Transverse colon (tissue), 4 donors: ENCODE results near the gene DYNC1LI2. TPM values are rescaled to one million over a fixed set of nuclear protein-coding genes. Genes with fewer than 3 reads are reported as not detected.

Experiments used
- DNase-seq: peaks from one replicate; pipeline ENCODE4 v3.0.0-alpha.2; 2019
- H3K27ac ChIP-seq, 4 donors: fragments of 200-600 bp; sonication (generic); 2 replicates each; pipeline ENCODE4 v1.5.1; 2016 to 2018; ENCODE audit warnings: inconsistent platforms in 4 of 4
- H3K27me3 ChIP-seq: fragments of 200-600 bp; sonication (generic); 2 replicates; pipeline ENCODE4 v1.5.1; 2017; ENCODE audit warnings: inconsistent platforms
- H3K36me3 ChIP-seq, 4 donors: fragments of 200-600 bp; sonication (generic); 2 replicates each; pipeline ENCODE4 v1.5.1; 2017 to 2019; ENCODE audit warnings: inconsistent platforms in 4 of 4
- H3K4me1 ChIP-seq, 4 donors: fragments of 200-600 bp; sonication (generic); 2 replicates each; pipeline ENCODE4 v1.5.1; 2017 to 2020; ENCODE audit warnings: inconsistent platforms in 4 of 4
- H3K4me3 ChIP-seq, 4 donors: fragments of 200-600 bp; sonication (generic); 1 replicate in 1 of 4; 2 replicates in 3 of 4; pipeline versions ENCODE4 v1.5.1 to v1.6.1; 2017 to 2019; ENCODE audit warnings: inconsistent platforms in 4 of 4
- H3K9me3 ChIP-seq, 2 donors: fragments of 200-600 bp; sonication (generic); 2 replicates each; pipeline ENCODE4 v1.5.1; 2017 to 2019; ENCODE audit warnings: inconsistent platforms in 2 of 2
- EP300 ChIP-seq: sonication (generic); formaldehyde crosslinking; IDR thresholded peaks from one replicate; pipeline ENCODE4 v1.6.1; 2017; ENCODE audit warnings: antibody characterized with exemption, low read depth
- POLR2A ChIP-seq: fragments of 450-650 bp; IDR thresholded peaks from one replicate; pipeline ENCODE4 v1.6.1; 2016; ENCODE audit warnings: antibody characterized with exemption, mild to moderate bottlenecking, moderate library complexity
- POLR2AphosphoS5 ChIP-seq, 3 donors: sonication (generic); formaldehyde crosslinking; IDR thresholded peaks; one replicate each; pipeline ENCODE4 v1.6.1; 2016; ENCODE audit warnings: antibody characterized with exemption in 3 of 3
- WGBS, 2 donors: methylation state at CpG; one replicate each; pipeline ENCODE4 v1.1.5; 2018; ENCODE audit warnings: low coverage in 1 of 2; 5-methylcytosine and 5-hydroxymethylcytosine counted together
- in situ Hi-C, 4 donors: fragments of 200-750 bp; cut with MboI; loops; one replicate each; pipeline versions ENCODE4 v1.15.0 to v1.15.1; 2017; ENCODE audit warnings: low sequenced_read_pairs in 3 of 4, low pct_ligation_motif_present in 1 of 4, low pct_unique_long_range_greater_than_20kb in 1 of 4
- intact Hi-C: fragments of 100-400 bp; cut with DNase I; formaldehyde crosslinking; loops from one replicate; pipeline ENCODE4 v1.15.1; 2023; ENCODE audit warnings: low total_unique reads
- total RNA-seq, 4 donors: library from RNA; depleted of rRNA; stranded (reverse); fragments of >200 nt; gene quantifications; one replicate each; pipeline ENCODE4 v1.1.0, GENCODE V29; 2016
- TF ChIP-seq, protein P1 (sequence below), 5 experiments: fragments of 200-600 bp in 3 of 5; fragments of 450-650 bp in 2 of 5; sonication (generic) in 3 of 5; IDR thresholded peaks; 1 replicate in 2 of 5; 2 replicates in 3 of 5; pipeline ENCODE4 v1.5.1; 2016 to 2017; ENCODE audit warnings: antibody characterized with exemption in 5 of 5, inconsistent platforms in 3 of 5, mild to moderate bottlenecking in 2 of 5, moderate library complexity in 1 of 5

The DYNC1LI2 gene
- total RNA-seq, 4 donors from 2014 or later, result 199 to 393 (median 284) TPM

DNA sequence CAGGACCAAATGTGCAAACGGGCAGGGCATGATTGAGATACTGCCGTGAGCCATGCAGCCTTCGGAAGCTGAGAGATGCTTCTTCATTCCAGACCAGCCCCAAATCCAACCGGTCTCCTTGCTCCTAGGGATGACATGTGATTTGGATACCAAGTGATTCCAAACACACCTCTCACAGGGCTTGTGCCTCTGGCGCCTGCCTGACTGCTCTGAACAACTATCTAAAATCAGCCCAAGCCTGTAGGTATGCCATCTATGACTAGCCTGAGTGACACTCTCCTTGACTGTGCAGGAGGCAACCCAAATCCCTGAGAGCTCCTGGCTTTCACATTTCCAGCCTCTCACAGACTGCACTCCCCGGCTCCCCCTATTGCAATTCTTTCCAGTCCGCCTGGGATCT, 20.3 kb downstream of the DYNC1LI2 start:
- Histone ChIP-seq H3K4me3 (no peak overlapping the region), H3K9me3 (no peaks in the 10 kb centered on the region), H3K4me1 (peaks cover 0 to 12% (median 2%) of the 10 kb centered on the region in 4 donors), H3K27ac (no peak overlapping the region), H3K36me3 (peaks cover 0 to 76% (median 31%) of the 10 kb centered on the region in 4 donors), H3K27me3 (no peaks in the 10 kb centered on the region)
- intact Hi-C loops (no loop called here), in situ Hi-C loops (no loop called here)
- no peak for DNase-seq
- WGBS, 2 donors, result 83% methylated on average over 1 to 7 of the region's 7 CpGs
- TF ChIP-seq POLR2AphosphoS5 (IDR thresholded peaks at IDR 0.05) (no peak), POLR2A (no peak), EP300 (no peak)
- TF ChIP-seq, protein P1, sequence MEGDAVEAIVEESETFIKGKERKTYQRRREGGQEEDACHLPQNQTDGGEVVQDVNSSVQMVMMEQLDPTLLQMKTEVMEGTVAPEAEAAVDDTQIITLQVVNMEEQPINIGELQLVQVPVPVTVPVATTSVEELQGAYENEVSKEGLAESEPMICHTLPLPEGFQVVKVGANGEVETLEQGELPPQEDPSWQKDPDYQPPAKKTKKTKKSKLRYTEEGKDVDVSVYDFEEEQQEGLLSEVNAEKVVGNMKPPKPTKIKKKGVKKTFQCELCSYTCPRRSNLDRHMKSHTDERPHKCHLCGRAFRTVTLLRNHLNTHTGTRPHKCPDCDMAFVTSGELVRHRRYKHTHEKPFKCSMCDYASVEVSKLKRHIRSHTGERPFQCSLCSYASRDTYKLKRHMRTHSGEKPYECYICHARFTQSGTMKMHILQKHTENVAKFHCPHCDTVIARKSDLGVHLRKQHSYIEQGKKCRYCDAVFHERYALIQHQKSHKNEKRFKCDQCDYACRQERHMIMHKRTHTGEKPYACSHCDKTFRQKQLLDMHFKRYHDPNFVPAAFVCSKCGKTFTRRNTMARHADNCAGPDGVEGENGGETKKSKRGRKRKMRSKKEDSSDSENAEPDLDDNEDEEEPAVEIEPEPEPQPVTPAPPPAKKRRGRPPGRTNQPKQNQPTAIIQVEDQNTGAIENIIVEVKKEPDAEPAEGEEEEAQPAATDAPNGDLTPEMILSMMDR (IDR thresholded peaks at IDR 0.05), result no peak

DNA sequence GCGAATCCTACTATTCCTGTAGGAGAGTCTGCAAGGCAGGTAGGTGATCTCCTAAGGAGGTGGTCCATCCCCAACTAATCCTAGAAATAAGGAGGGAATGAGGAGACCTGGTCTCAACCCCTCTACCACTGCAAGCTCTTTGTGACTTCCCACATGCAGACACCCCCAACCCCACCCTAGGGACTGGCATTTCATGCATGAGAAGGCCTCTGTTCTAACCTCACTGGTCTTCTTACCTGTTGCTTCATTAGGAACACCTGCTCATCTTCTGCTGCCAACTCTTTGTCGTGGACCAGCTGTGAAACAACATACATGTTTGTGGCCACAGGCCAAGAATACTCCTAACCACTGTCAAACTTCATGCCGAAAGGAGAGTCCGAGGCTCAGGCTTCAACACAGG, 22.6 kb downstream of the DYNC1LI2 start:
- H3K9me3 ChIP-seq, result no peaks in the 10 kb centered on the region
- H3K36me3 ChIP-seq, result peaks cover 0 to 76% (median 32%) of the 10 kb centered on the region in 4 donors
- in situ Hi-C loops (no loop called here), intact Hi-C loops (loop anchor here (10.0 kb wide), 1 partner anchor 136 kb away; no protein-coding TSS in a partner anchor)
- DNase-seq, result no peak
- TF ChIP-seq POLR2A (no peak), POLR2AphosphoS5 (IDR thresholded peaks at IDR 0.05) (no peak), EP300 (no peak)
- 42 to 53% methylated on average over 2 to 4 of the region's 4 CpGs for WGBS, 2 donors
- H3K4me1 ChIP-seq, result peaks cover 0 to 12% (median 2%) of the 10 kb centered on the region in 4 donors
- no peaks in the 10 kb centered on the region for H3K27me3 ChIP-seq
- H3K4me3 ChIP-seq, result no peak overlapping the region
- peak overlapping the region in 1 of 4 donors; percentile 10 for H3K27ac ChIP-seq

DNA sequence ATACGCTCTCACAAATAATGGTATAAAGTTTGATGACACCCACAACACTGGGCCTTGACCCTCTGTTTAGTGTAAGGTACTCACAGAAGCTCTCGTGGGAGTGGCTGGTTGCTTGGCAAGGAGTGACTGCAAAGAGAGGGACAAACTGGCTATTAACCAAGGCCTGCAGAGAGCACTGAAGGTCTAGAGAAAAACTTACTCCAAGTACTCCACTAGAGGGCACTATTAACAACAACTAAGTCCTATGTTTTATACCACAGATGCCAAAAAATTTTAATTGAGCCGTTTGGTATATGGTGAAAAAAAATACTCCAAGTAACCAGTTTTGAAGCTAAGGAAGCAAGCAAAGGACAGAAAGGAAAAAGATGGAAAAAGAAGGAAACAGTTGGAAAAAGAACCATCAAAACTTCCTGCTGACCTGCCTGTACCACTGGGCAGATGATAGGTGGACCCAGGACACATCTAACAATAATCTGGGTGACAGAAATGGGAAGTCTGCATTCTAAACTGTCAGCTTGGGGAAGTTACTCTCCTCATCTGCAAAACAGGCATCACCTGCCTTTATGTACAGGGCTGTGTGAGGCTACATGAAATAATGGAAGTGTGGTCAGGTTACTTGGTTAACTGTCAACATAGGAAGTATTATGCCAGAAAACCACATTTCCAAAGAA, 23.2 kb downstream of the DYNC1LI2 start:
- WGBS, 2 donors, result 31 to 33% methylated on average over 3 of the region's 3 CpGs
- TF ChIP-seq, protein P1 (IDR thresholded peaks at IDR 0.05), result peak; percentile 64 to 74 (median 68)
- TF ChIP-seq POLR2A, result no peak

DNA sequence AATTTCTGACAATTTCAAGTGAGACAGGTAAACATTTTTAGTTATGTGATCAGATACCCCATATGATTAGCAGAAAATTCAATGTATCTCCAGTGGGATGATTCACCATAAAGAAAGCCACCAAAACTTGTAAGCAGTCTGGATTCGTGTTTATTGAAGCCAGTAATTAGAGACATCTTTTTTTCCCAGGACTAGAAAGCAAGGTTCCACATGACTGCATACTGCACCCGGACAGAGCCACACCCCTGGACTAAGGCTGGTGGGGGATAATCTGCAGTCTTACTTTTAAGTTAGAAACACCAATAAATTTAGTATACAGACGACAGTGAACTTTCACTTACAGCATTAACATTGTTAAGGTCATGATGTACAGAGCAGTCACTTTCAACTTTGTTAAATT, 30.6 kb downstream of the DYNC1LI2 start:
- Histone ChIP-seq H3K4me1 (no peaks in the 10 kb centered on the region), H3K36me3 (peaks cover 0 to 45% (median 18%) of the 10 kb centered on the region in 4 donors), H3K4me3 (no peak overlapping the region), H3K27me3 (no peaks in the 10 kb centered on the region), H3K9me3 (no peaks in the 10 kb centered on the region), H3K27ac (no peak overlapping the region)
- intact Hi-C loops (loop anchor here (10.0 kb wide), 1 partner anchor 144 kb away; no protein-coding TSS in a partner anchor), in situ Hi-C loops (no loop called here)
- TF ChIP-seq, protein P1 (IDR thresholded peaks at IDR 0.05), result no peak
- no peak for TF ChIP-seq POLR2AphosphoS5 (IDR thresholded peaks at IDR 0.05)
- TF ChIP-seq EP300, result no peak
- TF ChIP-seq POLR2A, result no peak
- 52 to 74% methylated on average over 3 of the region's 3 CpGs for WGBS, 2 donors
- no peak for DNase-seq

More for the DNA sequence above, 23.2 kb downstream of the DYNC1LI2 start:
- peaks cover 0 to 75% (median 32%) of the 10 kb centered on the region in 4 donors for H3K36me3 ChIP-seq
- peak overlapping the region in 1 of 4 donors; percentile 10 for H3K27ac ChIP-seq
- intact Hi-C loops (loop anchor here (10.0 kb wide), 1 partner anchor 137 kb away; no protein-coding TSS in a partner anchor), in situ Hi-C loops (no loop called here)
- no peaks in the 10 kb centered on the region for H3K27me3 ChIP-seq
- no peak overlapping the region for H3K4me3 ChIP-seq
- peaks cover 0 to 12% (median 2%) of the 10 kb centered on the region in 4 donors for H3K4me1 ChIP-seq
- H3K9me3 ChIP-seq, result no peaks in the 10 kb centered on the region
- DNase-seq, result peak; percentile 22
